HepG2 (cell line): ENCODE data around the gene SLC25A23. TPM values are rescaled to one million over a fixed set of nuclear protein-coding genes. Genes with fewer than 3 reads are reported as not detected.
A peak's percentile ranks its signal among the peaks of the same experiment; 100 is the strongest.

Source experiments
- ARNT2 ChIP-seq: sonication (generic); formaldehyde crosslinking; IDR thresholded peaks from 2 replicates; pipeline ENCODE4 v1.8.0; 2022; ENCODE audit warnings: mild to moderate bottlenecking, low read depth, missing genetic modification reagents, moderate library complexity
- ATF4 ChIP-seq, 2 experiments: fragments of 450-650 bp in 1 of 2; sonication (generic) in 1 of 2; formaldehyde crosslinking; IDR thresholded peaks; 2 replicates each; pipeline versions ENCODE4 v1.5.0 to v1.8.0; 2020 to 2022; ENCODE audit warnings: mild to moderate bottlenecking in 1 of 2, missing genetic modification reagents in 1 of 2
- FOSL1 ChIP-seq: sonication (generic); formaldehyde crosslinking; IDR thresholded peaks from 2 replicates; pipeline ENCODE4 v1.9.0; 2021; ENCODE audit warnings: missing genetic modification reagents, borderline replicate concordance
- KAT8 ChIP-seq: IDR thresholded peaks from 2 replicates; pipeline ENCODE4 v1.6.1; 2016; ENCODE audit warnings: missing genetic modification reagents, missing compliant biosample characterization
- MED13 ChIP-seq: sonication (generic); formaldehyde crosslinking; IDR thresholded peaks from 2 replicates; pipeline ENCODE4 v1.5.0; 2020; ENCODE audit warnings: missing genetic modification reagents
- NKX3-1 ChIP-seq: sonication (generic); formaldehyde crosslinking; IDR thresholded peaks from 2 replicates; pipeline ENCODE4 v1.5.0; 2020; ENCODE audit warnings: missing genetic modification reagents
- POLR2G ChIP-seq: fragments of 200-400 bp; formaldehyde crosslinking; IDR thresholded peaks from 2 replicates; pipeline ENCODE4 v1.6.1; 2018; ENCODE audit warnings: mild to moderate bottlenecking, low read depth, low read length, moderate library complexity
- SRF ChIP-seq: IDR thresholded peaks from 2 replicates; pipeline ENCODE4 v1.6.1; 2011; ENCODE audit warnings: mild to moderate bottlenecking, low read depth, low read length, moderate library complexity
- THAP11 ChIP-seq: IDR thresholded peaks from 2 replicates; pipeline ENCODE4 v1.6.1; 2016; ENCODE audit warnings: missing biosample characterization, missing genetic modification reagents
- ZFP62 ChIP-seq: sonication (generic); formaldehyde crosslinking; IDR thresholded peaks from 2 replicates; pipeline ENCODE4 v1.4.0; 2020; ENCODE audit warnings: missing genetic modification reagents
- ZNF232 ChIP-seq: sonication (generic); formaldehyde crosslinking; IDR thresholded peaks from 2 replicates; pipeline ENCODE4 v1.4.0; 2020; ENCODE audit warnings: missing genetic modification reagents, borderline replicate concordance
- ZNF274 ChIP-seq: sonication (generic); formaldehyde crosslinking; IDR thresholded peaks from 2 replicates; pipeline ENCODE4 v1.5.1; 2020; ENCODE audit warnings: mild to moderate bottlenecking, missing genetic modification reagents
- ZNF276 ChIP-seq: sonication (generic); formaldehyde crosslinking; IDR thresholded peaks from 2 replicates; pipeline ENCODE4 v1.4.0; 2020; ENCODE audit warnings: mild to moderate bottlenecking, low read depth, missing genetic modification reagents
- ZNF33B ChIP-seq: sonication (generic); formaldehyde crosslinking; IDR thresholded peaks from 2 replicates; pipeline ENCODE4 v1.5.1; 2020; ENCODE audit warnings: mild to moderate bottlenecking, missing genetic modification reagents
- ZNF652 ChIP-seq: IDR thresholded peaks from 2 replicates; pipeline ENCODE4 v1.6.1; 2016; ENCODE audit warnings: low read depth, borderline replicate concordance
- ZNF7 ChIP-seq: IDR thresholded peaks from 2 replicates; pipeline ENCODE4 v1.6.1; 2016; ENCODE audit warnings: missing biosample characterization, missing genetic modification reagents
- ZNF75D ChIP-seq: sonication (generic); formaldehyde crosslinking; IDR thresholded peaks from 2 replicates; pipeline ENCODE4 v1.8.1; 2023; ENCODE audit warnings: missing genetic modification reagents, mild to moderate bottlenecking, borderline replicate concordance
- polyA plus RNA-seq, 8 experiments: library from polyadenylated mRNA; depleted of rRNA in 3 of 8; stranded (reverse) in 7 of 8; unstranded in 1 of 8; fragments of >200 nt; fragmentation: Illumina TruSeq in 4 of 8; extraction: Trizol in 4 of 8; gene quantifications; 2 replicates each; pipeline versions ENCODE4 v1.2.1 to v1.2.3, GENCODE V29; 2011 to 2016; ENCODE audit warnings: low read depth in 4 of 8, missing spikeins in 1 of 8, mixed read lengths in 1 of 8; ENCODE audit not compliant: insufficient read depth in 1 of 8
- total RNA-seq, 5 experiments: library from RNA; depleted of rRNA; stranded (reverse); fragments of >200 nt; fragmentation: Illumina TruSeq; extraction: Trizol; gene quantifications; 2 replicates each; pipeline ENCODE4 v1.2.3, GENCODE V29; 2016; ENCODE audit warnings: low read depth in 1 of 5
- TF ChIP-seq, protein P1 (sequence below): sonication (generic); formaldehyde crosslinking; IDR thresholded peaks from 2 replicates; pipeline ENCODE4 v1.9.0; 2022; ENCODE audit warnings: missing genetic modification reagents, mild to moderate bottlenecking, borderline replicate concordance
- TF ChIP-seq, protein P2 (sequence below): IDR thresholded peaks from 2 replicates; pipeline ENCODE4 v1.6.1; 2016; ENCODE audit warnings: missing genetic modification reagents, missing compliant biosample characterization
- TF ChIP-seq, protein P3 (sequence below): sonication (generic); formaldehyde crosslinking; IDR thresholded peaks from 2 replicates; pipeline ENCODE4 v1.5.1; 2020; ENCODE audit warnings: mild to moderate bottlenecking, moderate library complexity, missing genetic modification reagents

Gene SLC25A23
- total and polyA plus RNA-seq, 2 of the 13 experiments (the other 11 are each of a cell fraction or from before 2014, with no cell fraction given), result 12.4 to 15.2 TPM

- TF ChIP-seq, protein P1, sequence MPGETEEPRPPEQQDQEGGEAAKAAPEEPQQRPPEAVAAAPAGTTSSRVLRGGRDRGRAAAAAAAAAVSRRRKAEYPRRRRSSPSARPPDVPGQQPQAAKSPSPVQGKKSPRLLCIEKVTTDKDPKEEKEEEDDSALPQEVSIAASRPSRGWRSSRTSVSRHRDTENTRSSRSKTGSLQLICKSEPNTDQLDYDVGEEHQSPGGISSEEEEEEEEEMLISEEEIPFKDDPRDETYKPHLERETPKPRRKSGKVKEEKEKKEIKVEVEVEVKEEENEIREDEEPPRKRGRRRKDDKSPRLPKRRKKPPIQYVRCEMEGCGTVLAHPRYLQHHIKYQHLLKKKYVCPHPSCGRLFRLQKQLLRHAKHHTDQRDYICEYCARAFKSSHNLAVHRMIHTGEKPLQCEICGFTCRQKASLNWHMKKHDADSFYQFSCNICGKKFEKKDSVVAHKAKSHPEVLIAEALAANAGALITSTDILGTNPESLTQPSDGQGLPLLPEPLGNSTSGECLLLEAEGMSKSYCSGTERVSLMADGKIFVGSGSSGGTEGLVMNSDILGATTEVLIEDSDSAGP (CRISPR knock-in tag), result peak; percentile 19; the same call in 1 of the 2 replicates
- peak; percentile 43 for TF ChIP-seq KAT8
- TF ChIP-seq MED13, result no peak
- TF ChIP-seq ZNF7, result no peak
- TF ChIP-seq ZNF274 (CRISPR knock-in tag), result 0 out of 2 replicates have a peak, but pooled peaks have one; percentile 61
- no peak for TF ChIP-seq ZNF652 (CRISPR knock-in tag)
- 0 out of 2 replicates have a peak, but pooled peaks have one; percentile 12 for TF ChIP-seq ZNF276
- TF ChIP-seq ZNF33B (CRISPR knock-in tag), result no peak
- TF ChIP-seq ATF4 (CRISPR knock-in tag; IDR thresholded peaks at IDR 0.05), result no peak
- TF ChIP-seq FOSL1, result no peak
- TF ChIP-seq ZNF75D (CRISPR knock-in tag), result no peak
- TF ChIP-seq ZFP62 (CRISPR knock-in tag), result no peak
- no peak for TF ChIP-seq ZNF232 (CRISPR knock-in tag)
- TF ChIP-seq NKX3-1 (CRISPR knock-in tag), result no peak
- TF ChIP-seq, protein P2, sequence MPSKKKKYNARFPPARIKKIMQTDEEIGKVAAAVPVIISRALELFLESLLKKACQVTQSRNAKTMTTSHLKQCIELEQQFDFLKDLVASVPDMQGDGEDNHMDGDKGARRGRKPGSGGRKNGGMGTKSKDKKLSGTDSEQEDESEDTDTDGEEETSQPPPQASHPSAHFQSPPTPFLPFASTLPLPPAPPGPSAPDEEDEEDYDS, result peak; percentile 84
- TF ChIP-seq ARNT2 (CRISPR knock-in tag), result no peak
- peak; percentile 50; the same call in 1 of the 2 replicates for TF ChIP-seq SRF
- TF ChIP-seq POLR2G, result no peak
- TF ChIP-seq, protein P3, sequence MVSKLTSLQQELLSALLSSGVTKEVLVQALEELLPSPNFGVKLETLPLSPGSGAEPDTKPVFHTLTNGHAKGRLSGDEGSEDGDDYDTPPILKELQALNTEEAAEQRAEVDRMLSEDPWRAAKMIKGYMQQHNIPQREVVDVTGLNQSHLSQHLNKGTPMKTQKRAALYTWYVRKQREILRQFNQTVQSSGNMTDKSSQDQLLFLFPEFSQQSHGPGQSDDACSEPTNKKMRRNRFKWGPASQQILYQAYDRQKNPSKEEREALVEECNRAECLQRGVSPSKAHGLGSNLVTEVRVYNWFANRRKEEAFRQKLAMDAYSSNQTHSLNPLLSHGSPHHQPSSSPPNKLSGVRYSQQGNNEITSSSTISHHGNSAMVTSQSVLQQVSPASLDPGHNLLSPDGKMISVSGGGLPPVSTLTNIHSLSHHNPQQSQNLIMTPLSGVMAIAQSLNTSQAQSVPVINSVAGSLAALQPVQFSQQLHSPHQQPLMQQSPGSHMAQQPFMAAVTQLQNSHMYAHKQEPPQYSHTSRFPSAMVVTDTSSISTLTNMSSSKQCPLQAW (CRISPR knock-in tag), result 0 out of 2 replicates have a peak, but pooled peaks have one; percentile 7
- 0 out of 2 replicates have a peak, but pooled peaks have one; percentile 25 for TF ChIP-seq THAP11 (CRISPR knock-in tag)
These were observed 16.7 kb upstream of the SLC25A23 start (continued) for GRCh38 chr19:6476155-6476895.
